ENCODE data around the gene CYFIP2. TPM values are rescaled to one million over a fixed set of nuclear protein-coding genes. Genes with fewer than 3 reads are reported as not detected.
A peak's percentile ranks its signal among the peaks of the same experiment; 100 is the strongest.
"Not testable (repeated sequence)": the region's sequence is repeated elsewhere in the genome, so short reads cannot be mapped to it uniquely, and the experiment has no call there.

The CYFIP2 gene
- total RNA-seq, 1 donor, result 6.5 TPM

DNA sequence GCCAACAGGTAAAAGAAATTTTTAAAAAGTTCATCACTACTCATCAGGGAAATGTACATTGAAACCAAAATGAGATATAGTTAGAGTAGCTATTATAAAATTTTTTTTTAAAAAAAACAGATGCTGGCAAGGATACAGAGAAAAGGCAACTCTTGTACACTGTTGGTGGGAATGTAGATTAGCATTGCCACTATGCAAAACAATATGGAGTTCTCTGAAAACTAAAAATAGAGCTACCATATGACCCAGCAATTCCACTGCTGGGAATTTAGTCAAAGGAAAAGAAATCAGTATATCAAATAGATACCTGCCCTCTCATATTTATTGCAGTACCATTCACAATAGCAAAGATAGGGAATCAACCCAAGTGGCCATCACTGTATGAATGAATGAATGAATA is 149.9 kb downstream of the CYFIP2 start:
- Histone ChIP-seq H3K27ac (ENCODE audit: low read depth, low read length) (no peak overlapping the region), H3K4me3 (ENCODE audit: insufficient read depth, low read length) (no peak overlapping the region)
- TF ChIP-seq, protein P1, sequence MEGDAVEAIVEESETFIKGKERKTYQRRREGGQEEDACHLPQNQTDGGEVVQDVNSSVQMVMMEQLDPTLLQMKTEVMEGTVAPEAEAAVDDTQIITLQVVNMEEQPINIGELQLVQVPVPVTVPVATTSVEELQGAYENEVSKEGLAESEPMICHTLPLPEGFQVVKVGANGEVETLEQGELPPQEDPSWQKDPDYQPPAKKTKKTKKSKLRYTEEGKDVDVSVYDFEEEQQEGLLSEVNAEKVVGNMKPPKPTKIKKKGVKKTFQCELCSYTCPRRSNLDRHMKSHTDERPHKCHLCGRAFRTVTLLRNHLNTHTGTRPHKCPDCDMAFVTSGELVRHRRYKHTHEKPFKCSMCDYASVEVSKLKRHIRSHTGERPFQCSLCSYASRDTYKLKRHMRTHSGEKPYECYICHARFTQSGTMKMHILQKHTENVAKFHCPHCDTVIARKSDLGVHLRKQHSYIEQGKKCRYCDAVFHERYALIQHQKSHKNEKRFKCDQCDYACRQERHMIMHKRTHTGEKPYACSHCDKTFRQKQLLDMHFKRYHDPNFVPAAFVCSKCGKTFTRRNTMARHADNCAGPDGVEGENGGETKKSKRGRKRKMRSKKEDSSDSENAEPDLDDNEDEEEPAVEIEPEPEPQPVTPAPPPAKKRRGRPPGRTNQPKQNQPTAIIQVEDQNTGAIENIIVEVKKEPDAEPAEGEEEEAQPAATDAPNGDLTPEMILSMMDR (IDR thresholded peaks at IDR 0.05; ENCODE audit: extremely low read depth, low read depth, low read length), result no peak

DNA sequence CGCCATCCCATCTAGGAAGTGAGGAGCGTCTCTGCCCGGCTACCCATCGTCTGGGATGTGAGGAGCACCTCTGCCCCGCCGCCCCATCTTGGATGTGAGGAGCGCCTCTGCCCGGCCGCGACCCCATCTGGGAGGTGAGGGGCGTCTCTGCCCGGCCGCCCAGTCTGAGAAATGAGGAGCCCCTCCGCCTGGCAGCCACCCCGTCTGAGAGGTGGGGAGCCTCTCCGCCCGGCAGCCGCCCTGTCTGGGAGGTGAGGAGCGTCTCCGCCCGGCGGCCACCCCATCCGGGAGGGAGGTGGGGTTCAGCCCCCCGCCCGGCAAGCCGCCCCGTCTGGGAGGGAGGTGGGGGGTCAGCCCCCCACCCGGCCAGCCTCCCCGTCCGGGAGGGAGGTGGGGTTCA is 153.6 kb downstream of the CYFIP2 start:
- DNase-seq (ENCODE audit: insufficient read length, low spot score, missing footprints), result not testable (repeated sequence)

More for the DNA sequence above, 149.9 kb downstream of the CYFIP2 start:
- DNase-seq (ENCODE audit: insufficient read length, low spot score, missing footprints), result no peak
- Histone ChIP-seq H2AFZ (ENCODE audit: low read length) (no peak overlapping the region), H3K4me2 (ENCODE audit: insufficient read depth, low read length) (no peak overlapping the region), H3K4me1 (ENCODE audit: insufficient read depth, low read length) (no peaks in the 10 kb centered on the region), H3K36me3 (ENCODE audit: insufficient read depth, low read length) (no peaks in the 10 kb centered on the region), H4K20me1 (ENCODE audit: insufficient read depth, low read length) (no peaks in the 10 kb centered on the region), H3K9me3 (ENCODE audit: low read depth, low read length) (no peaks in the 10 kb centered on the region), H3K27me3 (ENCODE audit: insufficient read depth, low read length) (no peaks in the 10 kb centered on the region), H3K79me2 (ENCODE audit: insufficient read depth, low read length) (no peaks in the 10 kb centered on the region)

DNA sequence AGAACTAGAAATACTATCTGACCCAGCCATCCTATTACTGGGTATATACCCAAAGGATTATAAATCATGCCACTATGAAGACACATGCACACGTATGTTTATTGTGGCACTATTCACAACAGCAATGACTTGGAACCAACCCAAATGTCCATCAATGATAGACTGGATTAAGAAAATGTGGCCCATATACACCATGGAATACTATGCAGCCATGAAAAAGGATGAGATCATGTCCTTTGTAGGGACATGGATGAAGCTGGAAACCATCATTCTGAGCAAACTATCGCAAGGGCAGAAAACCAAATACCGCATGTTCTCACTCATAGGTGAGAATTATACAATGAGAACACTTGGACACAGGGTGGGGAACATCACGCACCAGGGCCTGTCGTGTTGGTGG is 164.0 kb downstream of the CYFIP2 start:
- not testable (repeated sequence) for H3K4me3 ChIP-seq (ENCODE audit: insufficient read depth, low read length); H2AFZ ChIP-seq (ENCODE audit: low read length)

More for the DNA sequence above, 153.6 kb downstream of the CYFIP2 start:
- not testable (repeated sequence) for H3K27ac ChIP-seq (ENCODE audit: low read depth, low read length); H3K9me3 ChIP-seq (ENCODE audit: low read depth, low read length); H4K20me1 ChIP-seq (ENCODE audit: insufficient read depth, low read length); H2AFZ ChIP-seq (ENCODE audit: low read length); H3K79me2 ChIP-seq (ENCODE audit: insufficient read depth, low read length); H3K4me3 ChIP-seq (ENCODE audit: insufficient read depth, low read length); H3K36me3 ChIP-seq (ENCODE audit: insufficient read depth, low read length); H3K27me3 ChIP-seq (ENCODE audit: insufficient read depth, low read length); H3K4me2 ChIP-seq (ENCODE audit: insufficient read depth, low read length); H3K4me1 ChIP-seq (ENCODE audit: insufficient read depth, low read length)

DNA sequence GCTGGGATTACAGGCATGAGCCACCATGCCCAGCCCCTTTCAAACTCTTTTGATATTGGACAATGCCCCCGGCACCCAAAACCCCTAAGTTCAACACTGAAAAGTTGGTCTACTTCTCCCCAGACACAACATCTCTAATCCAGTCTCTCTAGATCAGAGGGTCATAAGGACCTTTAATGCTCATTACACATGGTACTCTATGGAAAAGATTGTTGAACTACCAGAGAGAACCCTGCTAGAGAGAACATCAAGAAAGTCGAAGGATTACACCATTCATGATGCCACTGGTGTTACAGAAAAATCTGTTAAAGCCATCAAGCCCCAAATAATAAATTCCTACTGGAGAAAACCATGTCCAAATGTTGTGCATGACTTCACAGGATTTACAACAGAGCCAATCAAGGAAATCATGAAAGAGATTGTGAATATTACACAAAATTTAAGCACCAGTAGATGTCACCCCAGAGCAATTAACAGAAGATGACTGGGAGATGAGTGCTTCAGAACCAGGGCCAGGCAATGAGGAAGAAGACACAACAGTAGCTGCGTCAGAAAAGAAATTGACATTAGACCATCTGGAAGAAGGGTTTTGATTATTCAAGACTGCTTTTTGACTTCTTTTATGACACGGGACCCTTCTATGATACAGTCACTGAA is 165.7 kb downstream of the CYFIP2 start:
- Histone ChIP-seq H3K36me3 (ENCODE audit: insufficient read depth, low read length) (no peaks in the 10 kb centered on the region), H2AFZ (ENCODE audit: low read length) (peak overlapping the region; percentile 73), H4K20me1 (ENCODE audit: insufficient read depth, low read length) (no peaks in the 10 kb centered on the region), H3K27ac (ENCODE audit: low read depth, low read length) (no peak overlapping the region), H3K27me3 (ENCODE audit: insufficient read depth, low read length) (no peaks in the 10 kb centered on the region), H3K4me3 (ENCODE audit: insufficient read depth, low read length) (no peak overlapping the region), H3K4me2 (ENCODE audit: insufficient read depth, low read length) (peak overlapping the region; percentile 20), H3K79me2 (ENCODE audit: insufficient read depth, low read length) (no peaks in the 10 kb centered on the region), H3K4me1 (ENCODE audit: insufficient read depth, low read length) (no peaks in the 10 kb centered on the region), H3K9me3 (ENCODE audit: low read depth, low read length) (no peaks in the 10 kb centered on the region)
- TF ChIP-seq, protein P1 (IDR thresholded peaks at IDR 0.05; ENCODE audit: extremely low read depth, low read depth, low read length), result peak; percentile 59
- DNase-seq (ENCODE audit: insufficient read length, low spot score, missing footprints), result no peak

More for the DNA sequence above, 164.0 kb downstream of the CYFIP2 start:
- not testable (repeated sequence) for H4K20me1 ChIP-seq (ENCODE audit: insufficient read depth, low read length); H3K36me3 ChIP-seq (ENCODE audit: insufficient read depth, low read length); H3K27me3 ChIP-seq (ENCODE audit: insufficient read depth, low read length); H3K9me3 ChIP-seq (ENCODE audit: low read depth, low read length); H3K4me2 ChIP-seq (ENCODE audit: insufficient read depth, low read length); H3K79me2 ChIP-seq (ENCODE audit: insufficient read depth, low read length); DNase-seq (ENCODE audit: insufficient read length, low spot score, missing footprints); H3K27ac ChIP-seq (ENCODE audit: low read depth, low read length); H3K4me1 ChIP-seq (ENCODE audit: insufficient read depth, low read length)

DNA sequence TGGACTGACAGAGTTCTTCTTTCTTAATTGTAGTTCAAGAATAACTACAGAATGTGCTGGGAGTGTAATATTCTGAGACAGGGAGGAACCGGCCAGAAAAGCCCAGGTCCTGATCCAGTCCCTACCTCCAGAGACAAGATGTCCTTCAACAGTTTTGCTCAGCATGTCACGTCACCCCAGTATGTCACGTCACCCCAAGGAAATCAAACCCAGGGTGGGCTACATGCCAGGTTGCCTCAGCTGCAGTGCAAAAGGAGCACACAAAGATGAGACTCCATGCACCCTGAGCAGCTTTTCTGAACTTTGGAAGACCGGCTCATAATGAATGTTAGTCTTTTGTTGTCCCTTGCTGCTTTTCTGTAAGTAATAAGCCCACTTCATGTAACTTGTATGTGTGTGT is 168.2 kb downstream of the CYFIP2 start:
- Histone ChIP-seq H3K36me3 (ENCODE audit: insufficient read depth, low read length) (no peaks in the 10 kb centered on the region), H4K20me1 (ENCODE audit: insufficient read depth, low read length) (no peaks in the 10 kb centered on the region), H3K79me2 (ENCODE audit: insufficient read depth, low read length) (no peaks in the 10 kb centered on the region), H3K9me3 (ENCODE audit: low read depth, low read length) (no peaks in the 10 kb centered on the region), H2AFZ (ENCODE audit: low read length) (no peak overlapping the region), H3K4me2 (ENCODE audit: insufficient read depth, low read length) (no peak overlapping the region), H3K27me3 (ENCODE audit: insufficient read depth, low read length) (no peaks in the 10 kb centered on the region), H3K4me3 (ENCODE audit: insufficient read depth, low read length) (no peak overlapping the region), H3K4me1 (ENCODE audit: insufficient read depth, low read length) (no peaks in the 10 kb centered on the region), H3K27ac (ENCODE audit: low read depth, low read length) (no peak overlapping the region)
- TF ChIP-seq, protein P1 (IDR thresholded peaks at IDR 0.05; ENCODE audit: extremely low read depth, low read depth, low read length), result no peak
- DNase-seq (ENCODE audit: insufficient read length, low spot score, missing footprints), result no peak
